ENCODE results near the gene XRCC1.

The XRCC1 gene

GRCh38 chr19:43575156-43575950 lies at the start of gene XRCC1, which contains the start of gene PINLYP (continued):
- TF ChIP-seq ZNF837 (tag by site-specific recombination; IDR thresholded peaks at IDR 0.05) = no peak
- no peak for TF ChIP-seq ZNF548 (tag by site-specific recombination; IDR thresholded peaks at IDR 0.05)
- no peak for TF ChIP-seq ZNF670 (tag by site-specific recombination; IDR thresholded peaks at IDR 0.05; ENCODE audit: low read depth)
- no peak for TF ChIP-seq MYNN (tag by site-specific recombination; IDR thresholded peaks at IDR 0.05; ENCODE audit: borderline replicate concordance)
- TF ChIP-seq ZNF23 (tag by site-specific recombination; IDR thresholded peaks at IDR 0.05; ENCODE audit: borderline replicate concordance) = no peak
- TF ChIP-seq ZNF580 (tag by site-specific recombination; IDR thresholded peaks at IDR 0.05) = no peak
- peak; percentile 47; the same call in 1 of the 2 replicates for TF ChIP-seq GLIS2 (tag by site-specific recombination; IDR thresholded peaks at IDR 0.05)
- no peak for TF ChIP-seq ZSCAN4 (tag by site-specific recombination; IDR thresholded peaks at IDR 0.05)
- no peak for TF ChIP-seq ZNF16 (tag by site-specific recombination; IDR thresholded peaks at IDR 0.05; ENCODE audit: low read depth)
- no peak for TF ChIP-seq ZNF76 (tag by site-specific recombination; IDR thresholded peaks at IDR 0.05; ENCODE audit: borderline replicate concordance, low read depth)
- no peak for TF ChIP-seq ZNF624 (tag by site-specific recombination; IDR thresholded peaks at IDR 0.05)
- TF ChIP-seq YY1 (tag by site-specific recombination; IDR thresholded peaks at IDR 0.05) = peak; percentile 71
- peak; percentile 39 for TF ChIP-seq ZNF623 (tag by site-specific recombination; IDR thresholded peaks at IDR 0.05)
- TF ChIP-seq ZNF354C (tag by site-specific recombination; IDR thresholded peaks at IDR 0.05; ENCODE audit: borderline replicate concordance, low read depth) = no peak
- TF ChIP-seq ZNF292 (tag by site-specific recombination; IDR thresholded peaks at IDR 0.05; ENCODE audit: borderline replicate concordance, low read depth) = no peak
- TF ChIP-seq PRDM4 (tag by site-specific recombination; IDR thresholded peaks at IDR 0.05) = no peak
- TF ChIP-seq ZEB2 (tag by site-specific recombination; IDR thresholded peaks at IDR 0.05) = peak; percentile 37; the same call in 1 of the 2 replicates
- TF ChIP-seq ZNF514 (tag by site-specific recombination; IDR thresholded peaks at IDR 0.05) = no peak
- TF ChIP-seq ZNF473 (tag by site-specific recombination; IDR thresholded peaks at IDR 0.05) = no peak
- TF ChIP-seq ZNF843 (tag by site-specific recombination; IDR thresholded peaks at IDR 0.05) = peak; percentile 57; the same call in 1 of the 2 replicates
- peak; percentile 71 for TF ChIP-seq ZXDB (tag by site-specific recombination; IDR thresholded peaks at IDR 0.05)
- TF ChIP-seq ZNF501 (tag by site-specific recombination; IDR thresholded peaks at IDR 0.05) = peak; percentile 55; the same call in 1 of the 2 replicates
- no peak for TF ChIP-seq ZSCAN23 (tag by site-specific recombination; IDR thresholded peaks at IDR 0.05)
- peak; percentile 82 for TF ChIP-seq PATZ1 (tag by site-specific recombination; IDR thresholded peaks at IDR 0.05)
- TF ChIP-seq ZNF416 (tag by site-specific recombination; IDR thresholded peaks at IDR 0.05) = no peak
- peak; percentile 97 for TF ChIP-seq PRDM1 (tag by site-specific recombination; IDR thresholded peaks at IDR 0.05)
- TF ChIP-seq ZNF214 (tag by site-specific recombination; IDR thresholded peaks at IDR 0.05; ENCODE audit: borderline replicate concordance) = no peak
- no peak for TF ChIP-seq ZNF148 (tag by site-specific recombination; IDR thresholded peaks at IDR 0.05; ENCODE audit: borderline replicate concordance)
- TF ChIP-seq ZNF677 (tag by site-specific recombination; IDR thresholded peaks at IDR 0.05) = no peak
- TF ChIP-seq ZNF792 (tag by site-specific recombination; IDR thresholded peaks at IDR 0.05) = no peak
- no peak for TF ChIP-seq INSM2 (tag by site-specific recombination; IDR thresholded peaks at IDR 0.05)

Data from HEK293 (cell line).